Prostate gland (tissue), 2 donors: ENCODE data around the gene ZMAT2. TPM values are rescaled to one million over a fixed set of nuclear protein-coding genes. Genes with fewer than 3 reads are reported as not detected.
A peak's percentile ranks its signal among the peaks of the same experiment; 100 is the strongest.

ENCODE experiments used
- DNase-seq: peaks from one replicate; pipeline ENCODE4 v3.0.0-alpha.2; 2019; ENCODE audit warnings: low spot score
- H3K27ac ChIP-seq, 2 donors: fragments of 200-600 bp; sonication (generic); 2 replicates each; pipeline ENCODE4 v1.5.1; 2017 to 2019
- H3K27me3 ChIP-seq: fragments of 200-600 bp; sonication (generic); replicated peaks from 2 replicates; pipeline ENCODE4 v1.5.1; 2019; ENCODE audit not compliant: insufficient read depth
- H3K36me3 ChIP-seq, 2 donors: fragments of 200-600 bp; sonication (generic); 1 replicate in 1 of 2; 2 replicates in 1 of 2; pipeline versions ENCODE4 v1.5.1 to v1.8.1; 2017 to 2019
- H3K4me1 ChIP-seq: fragments of 200-600 bp; sonication (generic); replicated peaks from 2 replicates; pipeline ENCODE4 v1.5.1; 2019
- H3K4me3 ChIP-seq, 2 donors: fragments of 200-600 bp; sonication (generic); 2 replicates each; pipeline ENCODE4 v1.5.1; 2017 to 2019
- H3K9me3 ChIP-seq: fragments of 200-600 bp; sonication (generic); 2 replicates; pipeline ENCODE4 v1.5.1; 2017
- CTCF ChIP-seq, 4 experiments: fragments of 200-600 bp in 2 of 4; fragments of 450-650 bp in 2 of 4; sonication (generic) in 2 of 4; IDR thresholded peaks; 1 replicate in 3 of 4; 2 replicates in 1 of 4; pipeline ENCODE4 v1.5.1; 2016 to 2019; ENCODE audit warnings: antibody characterized with exemption in 4 of 4, mild to moderate bottlenecking in 2 of 4, moderate library complexity in 2 of 4
- POLR2A ChIP-seq: fragments of 450-650 bp; IDR thresholded peaks from one replicate; pipeline ENCODE4 v1.6.1; 2016; ENCODE audit warnings: antibody characterized with exemption, mild to moderate bottlenecking
- POLR2AphosphoS5 ChIP-seq: sonication (generic); formaldehyde crosslinking; IDR thresholded peaks from one replicate; pipeline ENCODE4 v1.6.1; 2017; ENCODE audit warnings: antibody characterized with exemption
- WGBS: methylation state at CpG from one replicate; pipeline ENCODE4 v1.1.5; 2018; 5-methylcytosine and 5-hydroxymethylcytosine counted together
- intact Hi-C: fragments of 100-400 bp; cut with DNase I; formaldehyde crosslinking; loops from one replicate; pipeline ENCODE4 v1.14.2; 2022
- total RNA-seq, 2 donors: library from RNA; depleted of rRNA; stranded (reverse); fragments of >200 nt; gene quantifications; one replicate each; pipeline ENCODE4 v1.1.0, GENCODE V29; 2016

Gene ZMAT2
- total RNA-seq, 2 donors from 2014 or later, result 26.0 to 36.8 TPM

GRCh38 chr5:140674629-140675028 lies 25.6 kb upstream of the ZMAT2 start:
- no peaks in the 10 kb centered on the region for H3K9me3 ChIP-seq
- H3K4me1 ChIP-seq, result no peaks in the 10 kb centered on the region
- TF ChIP-seq POLR2AphosphoS5 (no peak), POLR2A (no peak), CTCF (IDR thresholded peaks at IDR 0.05) (no peak)
- 91% methylated on average over 4 of the region's 4 CpGs for WGBS
- no peak overlapping the region for H3K27ac ChIP-seq
- no peak overlapping the region for H3K4me3 ChIP-seq
- H3K36me3 ChIP-seq, result peaks cover 0 to 22% of the 10 kb centered on the region in 2 donors
- intact Hi-C loops, result no loop called here
- no peaks in the 10 kb centered on the region for H3K27me3 ChIP-seq
- DNase-seq, result no peak

GRCh38 chr5:140677947-140678346 lies 22.3 kb upstream of the ZMAT2 start:
- H3K4me3 ChIP-seq, result no peak overlapping the region
- no peak for DNase-seq
- H3K27me3 ChIP-seq, result no peaks in the 10 kb centered on the region
- TF ChIP-seq POLR2AphosphoS5 (no peak), POLR2A (no peak), CTCF (IDR thresholded peaks at IDR 0.05) (no peak)
- no peaks in the 10 kb centered on the region for H3K4me1 ChIP-seq
- H3K27ac ChIP-seq, result no peak overlapping the region
- 98% methylated on average over 3 of the region's 3 CpGs for WGBS
- no peaks in the 10 kb centered on the region for H3K9me3 ChIP-seq
- H3K36me3 ChIP-seq, result peaks cover 0 to 18% of the 10 kb centered on the region in 2 donors
- intact Hi-C loops, result no loop called here

- H3K4me1 ChIP-seq, result no peaks in the 10 kb centered on the region
- H3K4me3 ChIP-seq, result no peak overlapping the region
- peaks cover 0 to 18% of the 10 kb centered on the region in 2 donors for H3K36me3 ChIP-seq
- WGBS, result 97% methylated on average over 7 of the region's 7 CpGs
- H3K27ac ChIP-seq, result no peak overlapping the region
- H3K27me3 ChIP-seq, result no peaks in the 10 kb centered on the region
- TF ChIP-seq POLR2A, result no peak
- no peak for TF ChIP-seq POLR2AphosphoS5
- no peak for TF ChIP-seq CTCF (IDR thresholded peaks at IDR 0.05)
- intact Hi-C loops, result no loop called here
- H3K9me3 ChIP-seq, result no peaks in the 10 kb centered on the region
- DNase-seq, result no peak
Measured at GRCh38 chr5:140678993-140679392, 21.3 kb upstream of the ZMAT2 start.

GRCh38 chr5:140690376-140690932 lies 9.8 kb upstream of the ZMAT2 start:
- peaks cover 0 to 6% of the 10 kb centered on the region in 2 donors for H3K36me3 ChIP-seq
- H3K4me3 ChIP-seq, result peak overlapping the region; percentile 49 to 54
- H3K4me1 ChIP-seq, result no peaks in the 10 kb centered on the region
- 56% methylated on average over 8 of the region's 8 CpGs for WGBS
- intact Hi-C loops, result no loop called here
- H3K27me3 ChIP-seq, result no peaks in the 10 kb centered on the region
- no peak for DNase-seq
- no peaks in the 10 kb centered on the region for H3K9me3 ChIP-seq
- H3K27ac ChIP-seq, result peak overlapping the region; percentile 56 to 66
- TF ChIP-seq POLR2AphosphoS5 (no peak), CTCF (IDR thresholded peaks at IDR 0.05) (no peak), POLR2A (no peak)
